Measurements from ENCODE around the gene DYSF.

Gene DYSF

GRCh38 chr2:71682341-71682740 is 229.0 kb downstream of the DYSF start:
- no peak for DNase-seq

- DNase-seq, result no peak
These were observed 229.7 kb downstream of the DYSF start for GRCh38 chr2:71683070-71683469.

GRCh38 chr2:71683666-71684065 is 230.3 kb downstream of the DYSF start:
- DNase-seq, result no peak

- DNase-seq, result no peak
These were observed 231.1 kb downstream of the DYSF start for GRCh38 chr2:71684226-71685072.

GRCh38 chr2:71685073-71685848 is 231.9 kb downstream of the DYSF start:
- no peak for DNase-seq

- DNase-seq, result no peak
These were observed 232.7 kb downstream of the DYSF start for GRCh38 chr2:71685941-71686611.

- no peak for DNase-seq
These were observed 233.4 kb downstream of the DYSF start for GRCh38 chr2:71686781-71687180.

DNA sequence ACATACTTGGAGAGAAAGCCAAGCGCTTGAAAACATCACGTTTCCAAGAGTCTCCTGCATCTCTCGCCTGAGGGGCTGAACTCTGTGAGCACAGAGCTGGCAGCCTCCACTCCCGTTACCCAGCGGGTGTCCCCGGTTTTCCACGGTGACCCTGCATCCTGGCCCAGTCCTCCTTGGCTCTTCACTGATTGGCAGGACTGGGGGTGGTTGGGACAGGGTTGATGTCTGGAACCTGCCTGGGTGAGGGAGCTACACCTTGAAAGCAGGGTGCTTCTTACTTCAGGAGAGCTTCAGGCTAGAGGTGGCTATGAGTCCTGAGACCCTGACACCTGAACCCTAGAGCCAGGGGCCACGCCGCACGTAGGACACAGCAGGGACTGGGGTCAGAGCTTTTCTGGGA is 234.1 kb downstream of the DYSF start:
- no peak for DNase-seq

- no peak for DNase-seq
These were observed 235.2 kb downstream of the DYSF start for GRCh38 chr2:71688530-71688929.

GRCh38 chr2:71689393-71689792 is 236.0 kb downstream of the DYSF start:
- DNase-seq, result no peak

GRCh38 chr2:71689968-71690834 is 236.8 kb downstream of the DYSF start:
- no peak for DNase-seq

- no peak for DNase-seq
These were observed 237.6 kb downstream of the DYSF start for GRCh38 chr2:71690876-71691475.

DNA sequence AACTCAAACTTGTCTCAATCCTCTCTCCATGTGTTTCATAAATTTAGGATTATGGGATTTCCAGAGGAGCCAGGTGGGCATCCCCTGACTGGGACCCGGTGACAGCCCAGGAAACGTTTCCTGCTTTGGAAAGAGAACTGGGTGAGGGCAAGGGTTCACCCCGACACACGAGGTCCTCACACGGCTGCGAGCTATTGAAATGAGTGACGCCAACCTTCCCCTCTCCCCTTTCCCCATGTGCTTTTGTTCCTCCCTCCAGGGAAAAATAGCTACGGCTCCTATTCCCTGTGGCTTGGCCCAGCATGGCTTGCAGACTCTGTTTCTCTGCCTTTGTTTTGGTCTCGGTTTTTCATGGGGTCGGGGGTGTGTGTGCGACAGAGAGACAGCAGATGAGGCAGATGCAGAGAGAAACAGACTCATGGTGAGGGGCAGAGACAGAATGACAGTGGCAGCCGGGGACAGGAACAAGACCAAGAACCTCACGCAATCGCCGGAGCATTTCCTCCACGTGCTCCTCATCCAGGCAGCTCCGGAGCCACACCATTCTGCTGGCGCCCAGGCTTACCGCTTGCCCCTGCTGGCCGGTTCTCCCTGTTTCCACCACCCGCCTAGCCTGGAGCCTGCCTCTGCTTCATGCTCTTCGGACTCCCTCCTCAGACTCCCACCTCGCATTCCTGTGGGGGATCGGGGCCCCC is 238.5 kb downstream of the DYSF start:
- no peak for DNase-seq

- DNase-seq, result no peak
These were observed 239.4 kb downstream of the DYSF start for GRCh38 chr2:71692621-71693277.

DNA sequence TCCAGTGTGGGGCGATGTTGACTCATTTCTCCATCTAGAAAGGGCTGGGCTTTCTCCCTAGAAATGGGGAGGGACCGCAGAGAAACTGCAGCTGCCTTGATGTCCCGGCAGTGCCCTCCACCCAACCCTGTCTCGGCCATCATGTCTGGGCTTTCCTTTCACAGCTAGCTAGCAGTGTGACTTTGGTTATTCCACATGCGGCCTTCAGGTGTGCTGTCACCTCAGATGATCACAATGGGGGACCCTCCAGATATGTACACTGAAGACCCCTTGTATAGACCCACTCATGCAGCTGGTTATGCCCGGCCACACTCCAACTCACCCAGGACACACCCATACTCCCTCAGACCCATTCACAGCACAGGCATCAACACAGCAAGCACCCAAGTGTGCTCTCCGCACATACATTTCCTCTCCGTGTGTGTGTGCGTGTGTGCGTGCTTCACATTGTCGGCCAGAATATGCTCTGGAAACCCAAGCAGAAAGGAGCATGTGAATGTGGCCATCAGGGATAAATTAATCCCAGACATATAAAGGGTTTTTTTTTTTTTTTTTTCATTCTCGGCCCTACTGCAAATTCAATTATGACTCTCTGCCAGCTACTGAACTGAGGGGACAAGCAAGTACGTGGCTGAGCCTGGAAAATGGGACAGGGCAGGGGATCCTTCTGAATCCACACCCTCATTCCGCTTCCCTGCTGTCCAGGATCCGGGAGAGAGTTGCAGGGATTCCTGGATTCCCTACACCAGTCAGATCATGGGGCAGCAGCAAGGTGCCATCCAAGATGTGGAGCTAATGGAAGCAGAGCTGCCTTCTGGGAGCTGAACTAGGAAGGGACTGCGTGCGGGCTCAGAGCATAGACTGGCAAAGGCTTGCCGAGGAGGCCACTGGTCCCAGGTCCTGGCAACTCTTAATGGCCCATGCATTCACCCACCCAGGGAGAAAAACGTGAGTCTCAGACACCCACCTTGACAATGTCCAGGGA is 240.2 kb downstream of the DYSF start:
- DNase-seq, result no peak

DNA sequence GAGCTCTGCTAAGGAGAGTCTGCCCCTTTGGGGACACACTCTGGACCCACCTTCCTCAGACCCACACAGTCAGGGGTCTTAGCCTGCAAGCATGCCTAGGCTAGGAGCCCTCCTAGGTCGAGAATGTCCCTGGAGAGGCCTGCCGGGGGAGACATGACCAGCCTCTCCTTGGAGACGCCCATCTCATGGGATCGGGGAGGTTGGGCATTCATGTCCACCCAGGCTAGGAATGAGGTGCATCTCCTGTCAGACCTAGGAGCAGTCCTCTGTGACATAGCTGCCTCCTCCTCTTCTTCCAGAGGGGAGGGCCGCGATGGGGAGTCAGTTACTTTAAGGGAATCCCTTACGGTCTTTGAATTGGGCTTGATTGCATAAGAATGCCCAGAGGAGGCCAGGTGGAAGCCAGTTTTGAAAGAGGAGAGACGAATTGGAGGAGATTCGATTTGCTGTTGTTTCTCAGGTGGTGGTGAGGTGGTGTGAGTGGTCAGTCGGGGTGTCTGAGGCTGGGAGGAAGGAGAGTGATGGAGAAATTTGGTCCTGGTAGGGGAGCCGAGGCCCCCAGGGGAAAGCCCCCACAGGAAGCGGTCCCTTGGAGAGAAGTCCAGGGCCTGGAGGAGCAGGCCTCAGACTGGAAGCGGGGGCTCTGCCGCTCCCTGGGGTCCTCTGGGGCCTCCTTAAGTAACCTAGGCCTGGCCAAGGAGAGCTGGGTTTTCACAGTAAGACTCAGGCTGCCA is 241.3 kb downstream of the DYSF start:
- DNase-seq, result no peak

GRCh38 chr2:71695235-71696120 is 242.1 kb downstream of the DYSF start:
- no peak for DNase-seq

DNA sequence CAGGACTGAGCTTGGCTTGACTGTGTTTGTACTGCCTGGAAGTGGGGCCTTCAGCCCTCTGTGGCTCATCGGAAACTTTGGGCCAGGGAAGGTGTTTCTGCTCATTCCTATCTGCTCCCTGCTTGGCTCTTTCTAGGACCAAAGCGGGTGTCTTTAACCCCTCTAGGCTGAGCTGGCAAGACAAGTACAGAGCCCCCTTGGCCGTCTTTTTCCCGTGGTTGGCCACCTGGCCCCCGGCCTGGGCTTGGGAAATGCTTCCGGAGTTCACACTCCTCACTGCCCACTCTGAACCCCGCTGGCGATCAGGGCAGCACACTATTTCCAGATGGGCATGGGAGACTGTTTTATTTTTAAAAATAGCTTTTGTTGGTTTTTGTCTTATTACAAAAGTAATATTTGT is 243.0 kb downstream of the DYSF start:
- DNase-seq, result no peak

All from NCI-H1417 treated with DMSO at 0.1 percent for 48 hours (cell line).